HepG2 (cell line): Measurements from ENCODE around the gene PCYT2. TPM values are rescaled to one million over a fixed set of nuclear protein-coding genes. Genes with fewer than 3 reads are reported as not detected.

Source experiments
- AKNA ChIP-seq: sonication (generic); formaldehyde crosslinking; IDR thresholded peaks from 2 replicates; pipeline ENCODE4 v1.4.0; 2020; ENCODE audit warnings: missing genetic modification reagents, borderline replicate concordance
- DMTF1 ChIP-seq: sonication (generic); formaldehyde crosslinking; IDR thresholded peaks from 2 replicates; pipeline ENCODE4 v1.4.0; 2020; ENCODE audit warnings: mild to moderate bottlenecking, missing genetic modification reagents
- ELF4 ChIP-seq: sonication (generic); formaldehyde crosslinking; IDR thresholded peaks from 2 replicates; pipeline ENCODE4 v1.5.0; 2020; ENCODE audit warnings: missing genetic modification reagents, mild to moderate bottlenecking, moderate library complexity, borderline replicate concordance
- HMG20A ChIP-seq: IDR thresholded peaks from 2 replicates; pipeline ENCODE4 v1.6.1; 2016; ENCODE audit warnings: borderline replicate concordance
- JDP2 ChIP-seq: sonication (generic); formaldehyde crosslinking; IDR thresholded peaks from 2 replicates; pipeline ENCODE4 v1.8.1; 2022; ENCODE audit warnings: missing genetic modification reagents, borderline replicate concordance
- KMT2A ChIP-seq: sonication (generic); formaldehyde crosslinking; IDR thresholded peaks from 2 replicates; pipeline ENCODE4 v1.4.0; 2020; ENCODE audit warnings: missing genetic modification reagents
- MEIS2 ChIP-seq: sonication (generic); formaldehyde crosslinking; IDR thresholded peaks from 2 replicates; pipeline ENCODE4 v1.9.0; 2021; ENCODE audit warnings: mild to moderate bottlenecking, missing genetic modification reagents
- SIN3A ChIP-seq: IDR thresholded peaks from 2 replicates; pipeline ENCODE4 v1.6.1; 2011; ENCODE audit warnings: low read depth, mild to moderate bottlenecking, control low read depth, low read length, borderline replicate concordance
- TAF15 ChIP-seq: fragments of 200-400 bp; formaldehyde crosslinking; IDR thresholded peaks from one replicate; pipeline ENCODE4 v1.6.1; 2018; ENCODE audit warnings: mild to moderate bottlenecking, low read depth, low read length; ENCODE audit not compliant: poor library complexity, severe bottlenecking
- TBP ChIP-seq: sonication (generic); formaldehyde crosslinking; IDR thresholded peaks from 2 replicates; pipeline ENCODE4 v1.5.0; 2020; ENCODE audit warnings: missing genetic modification reagents
- TEAD3 ChIP-seq: optimal IDR thresholded peaks from 2 replicates; pipeline ENCODE3; 2016; ENCODE audit warnings: borderline replicate concordance
- ZNF17 ChIP-seq: sonication (generic); formaldehyde crosslinking; IDR thresholded peaks from 2 replicates; pipeline ENCODE4 v1.5.0; 2020; ENCODE audit warnings: mild to moderate bottlenecking, missing genetic modification reagents
- ZNF513 ChIP-seq: sonication (generic); formaldehyde crosslinking; conservative IDR thresholded peaks from 2 replicates; pipeline ENCODE4 v1.5.0; 2020; ENCODE audit warnings: missing genetic modification reagents
- ZNF547 ChIP-seq: sonication (generic); formaldehyde crosslinking; IDR thresholded peaks from 2 replicates; pipeline ENCODE4 v1.5.1; 2020; ENCODE audit warnings: mild to moderate bottlenecking, missing genetic modification reagents
- ZNF552 ChIP-seq: sonication (generic); formaldehyde crosslinking; IDR thresholded peaks from 2 replicates; pipeline ENCODE4 v1.9.0; 2022; ENCODE audit warnings: missing genetic modification reagents, mild to moderate bottlenecking, borderline replicate concordance
- ZNF574 ChIP-seq: sonication (generic); formaldehyde crosslinking; IDR thresholded peaks from 2 replicates; pipeline ENCODE4 v1.4.0; 2020; ENCODE audit warnings: missing genetic modification reagents
- ZNF597 ChIP-seq: sonication (generic); formaldehyde crosslinking; IDR thresholded peaks from 2 replicates; pipeline ENCODE4 v1.5.0; 2020; ENCODE audit warnings: missing genetic modification reagents
- polyA plus RNA-seq, 8 experiments: library from polyadenylated mRNA; depleted of rRNA in 3 of 8; stranded (reverse) in 7 of 8; unstranded in 1 of 8; fragments of >200 nt; fragmentation: Illumina TruSeq in 4 of 8; extraction: Trizol in 4 of 8; gene quantifications; 2 replicates each; pipeline versions ENCODE4 v1.2.1 to v1.2.3, GENCODE V29; 2011 to 2016; ENCODE audit warnings: low read depth in 4 of 8, missing spikeins in 1 of 8, mixed read lengths in 1 of 8; ENCODE audit not compliant: insufficient read depth in 1 of 8
- total RNA-seq, 5 experiments: library from RNA; depleted of rRNA; stranded (reverse); fragments of >200 nt; fragmentation: Illumina TruSeq; extraction: Trizol; gene quantifications; 2 replicates each; pipeline ENCODE4 v1.2.3, GENCODE V29; 2016; ENCODE audit warnings: low read depth in 1 of 5

PCYT2 gene
- total and polyA plus RNA-seq, 2 of the 13 experiments (the other 11 are each of a cell fraction or from before 2014, with no cell fraction given) = 147 to 297 TPM

- TF ChIP-seq AKNA (CRISPR knock-in tag) (no peak), KMT2A (CRISPR knock-in tag) (no peak), ZNF597 (no peak), MEIS2 (CRISPR knock-in tag) (no peak), DMTF1 (CRISPR knock-in tag) (no peak), JDP2 (no peak), HMG20A (CRISPR knock-in tag) (no peak), ZNF552 (no peak), TAF15 (no peak), ELF4 (no peak), ZNF574 (CRISPR knock-in tag) (no peak), ZNF547 (no peak), TBP (CRISPR knock-in tag) (no peak), ZNF513 (CRISPR knock-in tag) (no peak), TEAD3 (CRISPR knock-in tag) (no peak), ZNF17 (CRISPR knock-in tag) (no peak), SIN3A (no peak)
Measured at GRCh38 chr17:81909231-81909630, 2.0 kb downstream of the PCYT2 start (continued).
